Measurements from ENCODE around the gene GFOD1.

- TF ChIP-seq CTCF (IDR thresholded peaks at IDR 0.05; ENCODE audit: low read depth, low read length, poor library complexity, severe bottlenecking) (no peak), EZH2phosphoT487 (IDR thresholded peaks at IDR 0.05; ENCODE audit: borderline replicate concordance, low read length) (no peak)
These were observed 8.9 kb downstream of the GFOD1 start for GRCh38 chr6:13478525-13478966.
